ENCODE results near the gene BUB1B. TPM values are rescaled to one million over a fixed set of nuclear protein-coding genes. Genes with fewer than 3 reads are reported as not detected.
"Not testable (repeated sequence)": the region's sequence is repeated elsewhere in the genome, so short reads cannot be mapped to it uniquely, and the experiment has no call there.

The BUB1B gene
- total RNA-seq, 1 donor from 2014 or later: 0.68 TPM

DNA sequence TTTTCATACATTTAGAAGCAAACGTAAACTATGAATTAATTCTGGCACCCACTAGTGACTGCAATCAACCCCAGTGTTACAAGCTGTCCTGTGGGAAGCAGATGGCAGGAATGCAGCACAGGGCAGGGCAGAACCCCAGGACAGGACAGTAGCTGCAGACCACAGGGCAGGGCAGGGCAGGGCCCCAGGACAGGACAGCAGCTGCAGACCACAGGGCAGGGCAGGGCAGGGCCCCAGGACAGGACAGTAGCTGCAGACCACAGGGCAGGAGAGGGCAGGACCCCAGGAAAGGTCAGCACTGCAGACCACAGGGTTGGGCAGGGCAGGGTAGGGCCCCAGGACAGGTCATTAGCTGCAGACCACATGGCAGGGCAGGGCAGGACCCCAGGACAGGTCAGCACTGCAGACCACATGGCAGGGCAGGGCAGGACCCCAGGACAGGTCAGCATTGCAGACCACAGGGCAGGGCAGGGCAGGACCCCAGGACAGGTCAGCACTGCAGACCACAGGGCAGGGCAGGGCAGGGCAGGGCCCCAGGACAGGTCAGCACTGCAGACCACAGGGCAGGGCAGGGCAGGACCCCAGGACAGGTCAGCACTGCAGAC is 24.9 kb upstream of the BUB1B start:
- ATAC-seq: not testable (repeated sequence)

DNA sequence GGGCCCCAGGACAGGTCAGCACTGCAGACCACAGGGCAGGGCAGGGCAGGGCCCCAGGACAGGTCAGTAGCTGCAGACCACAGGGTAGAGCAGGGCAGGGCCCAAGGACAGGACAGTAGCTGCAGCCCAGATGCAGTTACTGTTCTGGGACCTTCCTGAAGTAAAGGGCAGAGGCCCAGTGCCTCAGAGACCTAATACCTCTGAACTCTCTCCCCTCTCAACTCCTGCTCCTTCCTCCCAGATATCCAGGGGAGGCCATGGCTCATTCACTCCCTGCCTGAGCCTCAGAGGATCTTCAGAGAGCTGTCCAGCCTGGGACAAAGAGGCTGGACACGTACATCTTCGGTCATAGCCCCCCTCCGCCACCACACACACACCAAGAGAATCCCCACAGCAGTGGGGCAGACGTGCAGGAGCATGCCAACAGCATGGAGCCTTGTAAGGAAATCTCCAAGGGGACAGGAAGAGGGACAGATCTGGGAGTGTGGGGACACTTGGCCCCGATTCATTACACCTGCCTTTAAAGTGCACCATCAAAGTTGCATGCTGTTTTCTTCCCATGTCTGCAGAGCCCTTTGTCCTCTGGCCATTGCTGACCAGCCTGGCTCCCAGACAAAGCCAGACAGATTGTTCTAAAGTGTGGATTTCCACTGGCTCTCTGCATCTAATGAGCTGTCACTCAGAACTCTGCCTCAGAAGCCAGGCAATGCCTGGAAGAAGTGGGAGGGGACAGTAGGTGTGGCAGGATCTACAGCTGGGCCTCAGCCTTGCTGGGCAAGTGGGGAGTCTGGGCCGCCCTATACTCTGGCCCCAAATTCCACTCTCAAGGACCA is 24.2 kb upstream of the BUB1B start:
- ATAC-seq: no peak
- DNase-seq (ENCODE audit: low spot score): no peak

More for the DNA sequence above, 24.9 kb upstream of the BUB1B start:
- not testable (repeated sequence) for DNase-seq (ENCODE audit: low spot score)

GRCh38 chr15:40137303-40138200 is 23.3 kb upstream of the BUB1B start:
- ATAC-seq: no peak
- DNase-seq (ENCODE audit: low spot score): no peak

- not testable (repeated sequence) for ATAC-seq; DNase-seq (ENCODE audit: low spot score)
Observed at GRCh38 chr15:40138201-40138570, 22.7 kb upstream of the BUB1B start.

- DNase-seq (ENCODE audit: low spot score) (peak; percentile 53), ATAC-seq (peak; percentile 88)
Observed at GRCh38 chr15:40142428-40142827, 18.4 kb upstream of the BUB1B start.

- ATAC-seq: no peak
- DNase-seq (ENCODE audit: low spot score): no peak
Observed at GRCh38 chr15:40146037-40146436, 14.8 kb upstream of the BUB1B start.

GRCh38 chr15:40149339-40149738 is 11.5 kb upstream of the BUB1B start:
- no peak for DNase-seq (ENCODE audit: low spot score)
- ATAC-seq: no peak

GRCh38 chr15:40150163-40150925 is 10.5 kb upstream of the BUB1B start:
- ATAC-seq (peak; percentile 13), DNase-seq (ENCODE audit: low spot score) (no peak)

- no peak for DNase-seq (ENCODE audit: low spot score)
- ATAC-seq: no peak
Observed at GRCh38 chr15:40151499-40151898, 9.4 kb upstream of the BUB1B start.

- no peak for DNase-seq (ENCODE audit: low spot score)
Observed at GRCh38 chr15:40151991-40152390, 8.9 kb upstream of the BUB1B start.

DNA sequence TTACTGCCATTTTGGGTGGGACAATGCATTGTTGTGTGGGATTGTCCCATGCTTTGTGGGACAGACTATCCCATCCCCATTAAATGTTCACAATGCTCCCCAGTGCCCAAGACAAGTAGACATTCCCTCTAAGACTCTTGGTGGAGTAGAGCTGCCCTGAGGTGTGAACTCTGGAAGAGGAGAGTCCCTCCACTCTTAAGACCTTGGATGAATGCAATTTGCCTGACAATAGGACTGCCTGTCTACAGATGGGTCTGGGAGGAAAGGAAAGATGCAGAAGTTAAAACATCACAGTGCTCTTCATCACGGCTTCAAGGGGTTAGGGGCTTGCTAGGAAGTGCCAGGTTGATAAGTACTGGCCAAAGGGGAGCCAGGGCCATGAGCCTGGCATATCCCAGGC is 6.0 kb upstream of the BUB1B start:
- DNase-seq (ENCODE audit: low spot score); ATAC-seq: not testable (repeated sequence)

More at GRCh38 chr15:40151991-40152390, 8.9 kb upstream of the BUB1B start:
- ATAC-seq: no peak

GRCh38 chr15:40155270-40155910 is 5.5 kb upstream of the BUB1B start:
- no peak for DNase-seq (ENCODE audit: low spot score)
- no peak for ATAC-seq

DNA sequence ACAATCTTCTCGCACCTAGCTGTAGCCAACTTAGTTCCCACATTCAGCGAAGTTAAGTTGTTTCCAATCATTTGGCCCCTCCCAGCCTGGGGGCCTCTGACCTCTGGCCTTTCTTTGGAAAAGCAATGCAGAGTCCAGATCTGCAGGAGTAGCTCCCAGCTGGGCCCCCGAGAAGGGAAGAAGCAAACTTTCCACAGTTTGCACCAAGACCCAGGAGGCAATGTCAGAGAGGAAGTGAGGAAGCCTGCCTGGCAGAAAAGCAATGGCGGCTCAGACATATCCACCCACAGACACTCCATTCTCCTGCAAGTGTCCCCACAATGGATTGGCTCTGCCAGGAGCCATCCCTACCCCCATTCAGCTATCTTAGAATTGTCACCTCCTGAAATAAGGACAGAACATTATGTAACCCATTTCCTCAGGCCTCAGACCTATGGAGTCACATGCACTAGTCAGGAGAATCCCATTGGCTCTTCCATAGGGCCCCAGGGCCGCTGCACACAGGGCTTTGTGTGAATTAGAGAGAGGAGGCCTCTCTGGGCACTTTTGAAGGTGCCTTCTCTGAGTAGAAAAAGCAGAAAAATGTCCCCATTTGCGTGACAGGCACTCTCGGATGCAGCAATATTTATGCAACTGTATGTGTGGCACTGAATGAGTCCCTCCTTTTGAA is 3.0 kb upstream of the BUB1B start:
- no peak for DNase-seq (ENCODE audit: low spot score)
- no peak for ATAC-seq

DNA sequence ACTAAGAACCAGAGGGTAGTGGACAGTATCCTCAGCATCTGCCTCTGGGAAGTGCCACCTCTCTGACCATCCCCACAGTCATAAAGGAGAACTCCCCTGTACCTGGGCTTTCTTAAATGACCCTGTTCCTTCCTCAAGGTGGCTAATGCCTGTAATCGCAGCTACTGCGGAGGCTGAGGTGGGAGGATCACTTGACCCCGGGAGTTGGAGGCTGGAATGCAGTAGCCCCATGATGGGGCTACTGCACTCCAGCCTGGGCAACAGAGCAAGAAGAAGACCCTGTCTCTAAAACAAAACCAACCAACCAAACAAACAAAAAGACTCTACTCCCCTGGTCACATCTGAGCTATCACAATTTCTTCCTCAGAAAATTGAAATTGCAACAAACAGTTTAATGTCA is 848 bp upstream of the BUB1B start:
- no peak for ATAC-seq
- DNase-seq (ENCODE audit: low spot score): no peak

GRCh38 chr15:40161693-40162391 is 973 bp downstream of the BUB1B start:
- DNase-seq (ENCODE audit: low spot score) (no peak), ATAC-seq (no peak)

- no peak for ATAC-seq
- DNase-seq (ENCODE audit: low spot score): no peak
Observed at GRCh38 chr15:40162552-40162951, 1.7 kb downstream of the BUB1B start.

DNA sequence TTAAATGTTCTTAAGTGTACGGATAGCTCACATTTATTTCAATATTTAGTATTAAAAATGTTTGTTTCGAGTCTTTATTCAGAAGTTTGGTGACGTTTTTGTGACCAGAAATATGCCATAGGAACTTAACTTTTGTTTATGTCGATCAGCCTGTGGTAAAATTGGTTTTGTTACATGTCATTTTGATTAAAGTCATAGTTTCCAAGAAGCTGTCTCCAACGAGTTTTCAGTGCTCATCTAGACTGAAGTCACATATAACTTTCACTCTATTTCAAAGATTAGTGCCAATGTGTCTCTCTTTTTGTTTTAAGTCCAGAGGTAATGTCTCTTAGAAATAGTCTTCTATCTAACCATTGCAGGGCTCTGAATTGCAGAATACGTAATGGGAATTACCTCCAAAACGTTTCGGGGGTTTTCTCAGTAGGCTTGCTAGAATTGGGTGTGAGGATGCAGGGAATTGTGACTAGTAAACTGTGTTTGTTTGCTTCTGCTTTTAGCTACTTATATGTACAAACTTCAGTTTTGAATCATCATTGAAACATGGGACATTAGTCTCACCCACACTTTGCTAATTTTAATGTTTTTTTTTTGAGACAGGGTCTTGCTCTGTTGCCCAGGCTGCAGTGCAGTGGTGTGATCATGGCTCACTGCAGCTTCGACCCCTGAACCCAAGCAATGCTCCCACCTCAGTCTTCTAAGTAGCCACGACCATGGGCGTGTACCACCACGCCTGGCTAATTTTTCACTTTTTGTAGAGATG is 3.0 kb downstream of the BUB1B start:
- ATAC-seq (no peak), DNase-seq (ENCODE audit: low spot score) (no peak)

- not testable (repeated sequence) for DNase-seq (ENCODE audit: low spot score); ATAC-seq
Observed at GRCh38 chr15:40167374-40167773, 6.5 kb downstream of the BUB1B start.

All from left lobe of liver (tissue), 2 donors.